ENCODE results near the gene MATN1. TPM values are rescaled to one million over a fixed set of nuclear protein-coding genes. Genes with fewer than 3 reads are reported as not detected.

The MATN1 gene
- total RNA-seq, 1 experiment from 2014 or later, result 0.76 TPM

- H3K27me3 ChIP-seq (ENCODE audit: control insufficient read depth, insufficient read depth, low read length), result peaks cover 5% of the 10 kb centered on the region
- no peaks in the 10 kb centered on the region for H3K36me3 ChIP-seq (replicated peaks; ENCODE audit: control insufficient read depth, insufficient read depth, low read length)
- DNase-seq, result peak; percentile 40
- 0 out of 2 replicates have a peak overlapping the region, but pooled peaks have one; percentile 61 for H3K4me3 ChIP-seq (ENCODE audit: insufficient read depth, low read depth, low read length)
Measured at GRCh38 chr1:30686236-30686935, 37.0 kb downstream of the MATN1 start.

GRCh38 chr1:30685796-30686165, 37.6 kb downstream of the MATN1 start:
- no peaks in the 10 kb centered on the region for H3K36me3 ChIP-seq (replicated peaks; ENCODE audit: control insufficient read depth, insufficient read depth, low read length)
- no peak for DNase-seq
- H3K4me3 ChIP-seq (ENCODE audit: insufficient read depth, low read depth, low read length), result peak overlapping the region; percentile 61
- H3K27me3 ChIP-seq (ENCODE audit: control insufficient read depth, insufficient read depth, low read length), result peaks cover 5% of the 10 kb centered on the region

- H3K36me3 ChIP-seq (replicated peaks; ENCODE audit: control insufficient read depth, insufficient read depth, low read length), result no peaks in the 10 kb centered on the region
- H3K4me3 ChIP-seq (ENCODE audit: insufficient read depth, low read depth, low read length), result peak overlapping the region; percentile 61
- H3K27me3 ChIP-seq (ENCODE audit: control insufficient read depth, insufficient read depth, low read length), result peaks cover 5% of the 10 kb centered on the region
- peak; percentile 99 for DNase-seq
Measured at GRCh38 chr1:30684881-30685795, 38.2 kb downstream of the MATN1 start.

- Histone ChIP-seq H3K36me3 (replicated peaks; ENCODE audit: control insufficient read depth, insufficient read depth, low read length) (no peaks in the 10 kb centered on the region), H3K4me3 (ENCODE audit: insufficient read depth, low read depth, low read length) (no peak overlapping the region), H3K27me3 (ENCODE audit: control insufficient read depth, insufficient read depth, low read length) (peaks cover 5% of the 10 kb centered on the region)
- no peak for DNase-seq
Measured at GRCh38 chr1:30684259-30684658, 39.1 kb downstream of the MATN1 start.

GRCh38 chr1:30683699-30684098, 39.7 kb downstream of the MATN1 start:
- Histone ChIP-seq H3K4me3 (ENCODE audit: insufficient read depth, low read depth, low read length) (no peak overlapping the region), H3K27me3 (ENCODE audit: control insufficient read depth, insufficient read depth, low read length) (peaks cover 5% of the 10 kb centered on the region), H3K36me3 (replicated peaks; ENCODE audit: control insufficient read depth, insufficient read depth, low read length) (no peaks in the 10 kb centered on the region)
- DNase-seq, result no peak

- Histone ChIP-seq H3K36me3 (replicated peaks; ENCODE audit: control insufficient read depth, insufficient read depth, low read length) (no peaks in the 10 kb centered on the region), H3K27me3 (ENCODE audit: control insufficient read depth, insufficient read depth, low read length) (peaks cover 5% of the 10 kb centered on the region), H3K4me3 (ENCODE audit: insufficient read depth, low read depth, low read length) (no peak overlapping the region)
- DNase-seq, result no peak
Measured at GRCh38 chr1:30682396-30683275, 40.7 kb downstream of the MATN1 start.

GRCh38 chr1:30681782-30682181, 41.6 kb downstream of the MATN1 start:
- no peak overlapping the region for H3K4me3 ChIP-seq (ENCODE audit: insufficient read depth, low read depth, low read length)
- peaks cover 5% of the 10 kb centered on the region for H3K27me3 ChIP-seq (ENCODE audit: control insufficient read depth, insufficient read depth, low read length)
- H3K36me3 ChIP-seq (replicated peaks; ENCODE audit: control insufficient read depth, insufficient read depth, low read length), result no peaks in the 10 kb centered on the region
- DNase-seq, result no peak

GRCh38 chr1:30680879-30681278, 42.5 kb downstream of the MATN1 start:
- DNase-seq, result no peak
- H3K4me3 ChIP-seq (ENCODE audit: insufficient read depth, low read depth, low read length), result no peak overlapping the region
- H3K36me3 ChIP-seq (replicated peaks; ENCODE audit: control insufficient read depth, insufficient read depth, low read length), result no peaks in the 10 kb centered on the region

GRCh38 chr1:30680429-30680828, 43.0 kb downstream of the MATN1 start:
- DNase-seq, result no peak
- no peak overlapping the region for H3K4me3 ChIP-seq (ENCODE audit: insufficient read depth, low read depth, low read length)
- H3K36me3 ChIP-seq (replicated peaks; ENCODE audit: control insufficient read depth, insufficient read depth, low read length), result no peaks in the 10 kb centered on the region
- peaks cover 5% of the 10 kb centered on the region for H3K27me3 ChIP-seq (ENCODE audit: control insufficient read depth, insufficient read depth, low read length)

More at GRCh38 chr1:30680879-30681278, 42.5 kb downstream of the MATN1 start:
- H3K27me3 ChIP-seq (ENCODE audit: control insufficient read depth, insufficient read depth, low read length), result peaks cover 5% of the 10 kb centered on the region

GRCh38 chr1:30679976-30680305, 43.4 kb downstream of the MATN1 start:
- DNase-seq, result no peak
- Histone ChIP-seq H3K4me3 (ENCODE audit: insufficient read depth, low read depth, low read length) (no peak overlapping the region), H3K36me3 (replicated peaks; ENCODE audit: control insufficient read depth, insufficient read depth, low read length) (no peaks in the 10 kb centered on the region), H3K27me3 (ENCODE audit: control insufficient read depth, insufficient read depth, low read length) (peaks cover 5% of the 10 kb centered on the region)

- H3K36me3 ChIP-seq (replicated peaks; ENCODE audit: control insufficient read depth, insufficient read depth, low read length), result no peaks in the 10 kb centered on the region
- DNase-seq, result no peak
- peaks cover under 1% of the 10 kb centered on the region; the same call in 1 of the 2 replicates for H3K27me3 ChIP-seq (ENCODE audit: control insufficient read depth, insufficient read depth, low read length)
- H3K4me3 ChIP-seq (ENCODE audit: insufficient read depth, low read depth, low read length), result no peak overlapping the region
Measured at GRCh38 chr1:30679201-30679975, 44.0 kb downstream of the MATN1 start.

- no peaks in the 10 kb centered on the region; the same call in 1 of the 2 replicates for H3K27me3 ChIP-seq (ENCODE audit: control insufficient read depth, insufficient read depth, low read length)
- no peaks in the 10 kb centered on the region for H3K36me3 ChIP-seq (replicated peaks; ENCODE audit: control insufficient read depth, insufficient read depth, low read length)
- no peak for DNase-seq
- H3K4me3 ChIP-seq (ENCODE audit: insufficient read depth, low read depth, low read length), result no peak overlapping the region
Measured at GRCh38 chr1:30678209-30678608, 45.2 kb downstream of the MATN1 start.

GRCh38 chr1:30677471-30677870, 45.9 kb downstream of the MATN1 start:
- no peaks in the 10 kb centered on the region for H3K27me3 ChIP-seq (ENCODE audit: control insufficient read depth, insufficient read depth, low read length)
- no peak for DNase-seq
- H3K36me3 ChIP-seq (replicated peaks; ENCODE audit: control insufficient read depth, insufficient read depth, low read length), result no peaks in the 10 kb centered on the region
- no peak overlapping the region for H3K4me3 ChIP-seq (ENCODE audit: insufficient read depth, low read depth, low read length)

- Histone ChIP-seq H3K4me3 (ENCODE audit: insufficient read depth, low read depth, low read length) (no peak overlapping the region), H3K36me3 (replicated peaks; ENCODE audit: control insufficient read depth, insufficient read depth, low read length) (no peaks in the 10 kb centered on the region), H3K27me3 (ENCODE audit: control insufficient read depth, insufficient read depth, low read length) (no peaks in the 10 kb centered on the region)
- DNase-seq, result no peak
Measured at GRCh38 chr1:30675761-30676160, 47.6 kb downstream of the MATN1 start.
